ENCODE results near the gene CCM2L.

Gene CCM2L

GRCh38 chr20:32070282-32070681 is 60.0 kb downstream of the CCM2L start:
- TF ChIP-seq ZNF274 (IDR thresholded peaks at IDR 0.05; ENCODE audit: low read depth, low read length) = no peak

GRCh38 chr20:32070690-32071213 is 60.5 kb downstream of the CCM2L start:
- H3K4me3 ChIP-seq (ENCODE audit: low read length) = no peak overlapping the region
- no peak for TF ChIP-seq ZNF274 (IDR thresholded peaks at IDR 0.05; ENCODE audit: low read depth, low read length)

More at GRCh38 chr20:32070282-32070681, 60.0 kb downstream of the CCM2L start:
- H3K4me3 ChIP-seq (ENCODE audit: low read length) = no peak overlapping the region

DNA sequence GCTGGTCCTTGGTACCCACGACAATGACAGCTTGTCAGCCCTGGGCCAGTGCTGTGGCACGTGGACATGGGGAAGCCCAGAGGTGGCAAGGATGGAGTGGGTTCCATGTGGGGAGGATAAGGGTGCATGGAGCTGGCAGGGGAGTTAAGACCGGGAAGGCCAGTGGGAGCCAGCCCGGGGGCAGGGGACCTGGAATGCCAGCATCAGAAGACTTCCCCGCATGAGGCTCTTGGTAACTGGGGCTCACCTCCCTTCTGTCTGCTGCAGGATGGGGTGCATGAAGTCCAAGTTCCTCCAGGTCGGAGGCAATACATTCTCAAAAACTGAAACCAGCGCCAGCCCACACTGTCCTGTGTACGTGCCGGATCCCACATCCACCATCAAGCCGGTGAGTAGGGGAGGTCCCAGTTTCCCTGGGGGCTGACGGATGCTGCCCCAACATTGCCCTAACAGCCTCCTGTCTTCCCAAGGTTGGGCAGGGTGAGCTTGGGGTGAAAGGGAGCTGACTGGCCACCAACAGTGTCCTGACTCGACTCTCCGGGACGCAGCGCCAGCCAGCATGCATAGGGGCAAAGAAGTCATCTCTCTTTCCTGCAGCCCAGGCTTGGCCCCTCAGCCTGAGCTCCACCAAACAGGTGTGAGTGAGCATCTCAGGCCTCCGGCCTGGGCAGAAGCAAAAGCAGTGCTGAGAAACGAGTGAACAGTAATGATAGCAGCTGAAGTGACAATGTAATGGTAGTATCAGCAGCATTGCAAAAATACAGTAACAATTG is 61.3 kb downstream of the CCM2L start:
- TF ChIP-seq ZNF274 (IDR thresholded peaks at IDR 0.05; ENCODE audit: low read depth, low read length) = no peak
- H3K4me3 ChIP-seq (ENCODE audit: low read length) = no peak overlapping the region

DNA sequence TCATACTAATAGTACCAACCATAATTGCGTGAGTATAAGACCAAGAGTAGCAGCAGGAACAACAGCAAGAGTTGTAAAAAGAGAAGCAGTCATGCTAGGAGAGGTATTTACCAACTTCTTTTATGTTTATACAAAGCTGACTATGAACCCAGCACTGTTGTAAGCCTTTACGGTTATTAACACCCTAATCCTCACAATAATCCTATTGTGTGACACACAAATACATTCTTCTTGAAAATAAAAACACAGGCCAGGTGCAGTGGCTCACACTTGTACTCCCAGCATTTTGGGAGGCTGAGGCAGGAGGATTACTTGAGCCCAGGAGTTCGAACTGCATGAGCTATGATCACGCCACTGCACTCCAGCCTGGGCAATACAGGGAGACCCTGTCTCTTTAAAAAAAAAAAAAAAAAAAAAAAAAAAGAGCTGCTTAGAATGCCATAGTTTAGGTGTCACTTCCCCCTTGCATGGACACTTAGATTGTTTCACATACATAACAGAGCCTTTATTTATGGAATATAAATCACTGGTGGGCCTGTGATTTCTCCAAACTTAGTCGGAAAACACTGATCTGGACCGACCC is 62.0 kb downstream of the CCM2L start:
- no peak overlapping the region for H3K4me3 ChIP-seq (ENCODE audit: low read length)
- TF ChIP-seq ZNF274 (IDR thresholded peaks at IDR 0.05; ENCODE audit: low read depth, low read length) = no peak

GRCh38 chr20:32075534-32075933 is 65.3 kb downstream of the CCM2L start:
- TF ChIP-seq ZNF274 (IDR thresholded peaks at IDR 0.05; ENCODE audit: low read depth, low read length) = no peak
- no peak overlapping the region for H3K4me3 ChIP-seq (ENCODE audit: low read length)

GRCh38 chr20:32077190-32077589 is 67.0 kb downstream of the CCM2L start:
- TF ChIP-seq ZNF274 (IDR thresholded peaks at IDR 0.05; ENCODE audit: low read depth, low read length) = no peak
- H3K4me3 ChIP-seq (ENCODE audit: low read length) = no peak overlapping the region

GRCh38 chr20:32078322-32078721 is 68.1 kb downstream of the CCM2L start:
- no peak for TF ChIP-seq ZNF274 (IDR thresholded peaks at IDR 0.05; ENCODE audit: low read depth, low read length)
- no peak overlapping the region for H3K4me3 ChIP-seq (ENCODE audit: low read length)

DNA sequence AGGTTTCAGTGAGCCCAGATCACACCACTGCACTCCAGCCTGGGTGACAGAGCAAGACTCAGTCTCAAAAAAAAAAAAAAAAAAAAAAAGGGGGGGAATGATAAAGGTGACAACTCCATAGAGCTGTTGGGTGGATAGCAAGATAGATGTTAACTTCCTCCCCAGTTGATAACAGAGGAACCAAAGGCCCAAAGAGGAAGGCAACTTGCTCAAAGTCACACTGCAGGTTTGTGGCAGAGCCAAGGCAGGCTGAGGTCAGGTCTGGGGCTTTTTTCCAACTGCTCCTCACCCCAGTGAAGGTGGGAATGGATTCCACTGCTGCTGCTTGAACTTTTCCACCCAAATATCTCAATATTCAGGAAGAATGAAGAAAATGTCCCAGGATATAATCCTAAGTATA is 68.6 kb downstream of the CCM2L start:
- TF ChIP-seq ZNF274 (IDR thresholded peaks at IDR 0.05; ENCODE audit: low read depth, low read length) = no peak
- H3K4me3 ChIP-seq (ENCODE audit: low read length) = no peak overlapping the region

GRCh38 chr20:32079655-32080109 is 69.4 kb downstream of the CCM2L start:
- no peak for TF ChIP-seq ZNF274 (IDR thresholded peaks at IDR 0.05; ENCODE audit: low read depth, low read length)
- H3K4me3 ChIP-seq (ENCODE audit: low read length) = no peak overlapping the region

GRCh38 chr20:32080783-32081182 is 70.5 kb downstream of the CCM2L start:
- TF ChIP-seq ZNF274 (IDR thresholded peaks at IDR 0.05; ENCODE audit: low read depth, low read length) = no peak
- no peak overlapping the region for H3K4me3 ChIP-seq (ENCODE audit: low read length)
